ENCODE results near the gene GRIN2B.

GRCh38 chr12:13968281-13968680 is 13.1 kb downstream of the GRIN2B start:
- TF ChIP-seq CTCF (conservative IDR thresholded peaks at IDR 0.05 in 1 of 2, IDR thresholded peaks at IDR 0.05 in 1 of 2; ENCODE audit: low read depth in 1 of 2, low read length in 2 of 2) (no peak), EZH2 (IDR thresholded peaks at IDR 0.05; ENCODE audit: low read length, missing control alignments) (no peak)

Measured in fibroblast of lung (primary cell).